Measurements from ENCODE around the gene ZNF407.

ZNF407 gene

DNA sequence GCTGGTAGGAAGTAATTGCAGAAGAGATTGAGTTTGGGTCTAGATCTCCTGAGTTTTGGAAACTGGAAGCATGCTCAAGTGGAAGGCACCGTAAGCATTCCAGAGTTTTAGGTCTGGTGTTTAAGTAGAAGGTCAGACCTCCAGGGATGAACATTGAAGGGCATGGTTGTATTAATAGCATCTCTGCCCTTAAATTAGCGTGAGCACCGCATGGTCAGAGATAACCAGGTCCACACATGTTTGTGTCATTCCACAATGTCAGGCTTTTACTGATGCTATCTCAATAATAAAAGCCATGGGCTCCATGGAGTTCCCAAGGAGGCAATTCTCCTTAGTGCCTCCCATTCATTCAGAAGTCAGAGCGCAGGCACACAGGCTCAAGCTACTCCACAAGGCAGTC lies 28.3 kb upstream of the ZNF407 start:
- TF ChIP-seq, protein P1, sequence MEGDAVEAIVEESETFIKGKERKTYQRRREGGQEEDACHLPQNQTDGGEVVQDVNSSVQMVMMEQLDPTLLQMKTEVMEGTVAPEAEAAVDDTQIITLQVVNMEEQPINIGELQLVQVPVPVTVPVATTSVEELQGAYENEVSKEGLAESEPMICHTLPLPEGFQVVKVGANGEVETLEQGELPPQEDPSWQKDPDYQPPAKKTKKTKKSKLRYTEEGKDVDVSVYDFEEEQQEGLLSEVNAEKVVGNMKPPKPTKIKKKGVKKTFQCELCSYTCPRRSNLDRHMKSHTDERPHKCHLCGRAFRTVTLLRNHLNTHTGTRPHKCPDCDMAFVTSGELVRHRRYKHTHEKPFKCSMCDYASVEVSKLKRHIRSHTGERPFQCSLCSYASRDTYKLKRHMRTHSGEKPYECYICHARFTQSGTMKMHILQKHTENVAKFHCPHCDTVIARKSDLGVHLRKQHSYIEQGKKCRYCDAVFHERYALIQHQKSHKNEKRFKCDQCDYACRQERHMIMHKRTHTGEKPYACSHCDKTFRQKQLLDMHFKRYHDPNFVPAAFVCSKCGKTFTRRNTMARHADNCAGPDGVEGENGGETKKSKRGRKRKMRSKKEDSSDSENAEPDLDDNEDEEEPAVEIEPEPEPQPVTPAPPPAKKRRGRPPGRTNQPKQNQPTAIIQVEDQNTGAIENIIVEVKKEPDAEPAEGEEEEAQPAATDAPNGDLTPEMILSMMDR (IDR thresholded peaks at IDR 0.05; ENCODE audit: low read depth, low read length) = no peak
- no peak for DNase-seq (ENCODE audit: low read depth in 2 of 2)
- H3K4me3 ChIP-seq (replicated peaks in 1 of 2; ENCODE audit: low read depth in 2 of 2, low read length in 2 of 2) = no peak overlapping the region

DNA sequence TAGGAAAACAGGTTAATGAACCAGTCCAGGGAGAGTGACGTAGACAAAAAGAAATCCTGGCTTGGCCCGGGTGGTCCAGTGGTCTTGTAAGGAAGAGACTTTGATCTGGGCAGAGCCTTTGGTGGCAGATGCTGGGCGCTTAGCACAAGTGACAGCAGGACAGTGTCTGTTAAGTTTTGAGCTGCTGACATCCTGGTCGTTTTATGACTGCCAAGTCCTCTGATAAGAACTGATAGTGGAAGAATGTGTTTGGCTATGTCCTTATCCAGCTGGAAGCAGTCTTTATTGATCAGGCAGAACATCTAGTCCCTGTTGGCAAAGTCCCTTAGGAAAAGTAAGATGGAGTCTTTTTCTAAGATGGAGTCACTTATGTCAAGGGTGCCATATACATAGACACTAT lies 27.4 kb upstream of the ZNF407 start:
- TF ChIP-seq, protein P1 (IDR thresholded peaks at IDR 0.05; ENCODE audit: low read depth, low read length) = no peak
- H3K4me3 ChIP-seq (replicated peaks in 1 of 2; ENCODE audit: low read depth in 2 of 2, low read length in 2 of 2) = no peak overlapping the region
- no peak for DNase-seq (ENCODE audit: low read depth in 2 of 2)

DNA sequence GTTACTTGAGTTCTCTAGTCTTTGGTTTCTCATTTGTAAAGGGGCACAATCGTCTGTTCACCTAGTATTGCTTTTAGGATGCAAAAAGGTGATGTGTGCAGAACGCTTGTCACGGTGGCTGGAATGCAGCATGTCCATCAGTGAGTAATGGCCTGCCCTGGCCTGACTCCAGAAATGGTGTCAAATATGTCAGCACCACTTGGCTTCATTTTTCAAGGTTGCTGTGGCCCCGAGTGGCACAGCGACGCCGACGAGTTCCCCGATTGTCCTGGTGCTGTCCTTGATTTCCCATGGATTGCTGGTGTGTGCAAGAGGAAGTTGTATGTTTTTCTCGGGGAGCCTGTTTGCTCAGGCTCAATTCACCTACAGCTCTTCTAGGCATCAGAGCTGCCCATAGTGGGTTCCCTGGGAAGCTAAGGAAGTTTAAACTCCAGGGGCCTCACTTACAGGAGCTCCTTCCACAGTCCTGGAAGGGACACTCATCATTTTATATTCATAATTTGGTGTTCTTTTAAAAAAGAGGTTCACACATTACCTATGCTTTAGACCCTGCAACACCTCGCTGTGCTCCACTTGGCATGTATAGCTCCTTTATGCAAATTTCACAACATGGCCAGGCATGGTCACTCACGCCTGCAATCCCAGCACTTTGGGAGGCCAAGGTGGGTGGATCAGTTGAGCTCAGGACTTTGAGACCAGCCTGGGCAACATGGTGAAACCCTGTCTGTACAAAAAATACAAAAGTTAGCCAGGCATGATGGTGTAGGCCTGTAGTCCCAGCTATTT lies 25.6 kb upstream of the ZNF407 start:
- H3K4me3 ChIP-seq (replicated peaks in 1 of 2; ENCODE audit: low read depth in 2 of 2, low read length in 2 of 2) = no peak overlapping the region
- TF ChIP-seq, protein P1 (IDR thresholded peaks at IDR 0.05; ENCODE audit: low read depth, low read length) = no peak
- DNase-seq (ENCODE audit: low read depth in 2 of 2) = no peak

DNA sequence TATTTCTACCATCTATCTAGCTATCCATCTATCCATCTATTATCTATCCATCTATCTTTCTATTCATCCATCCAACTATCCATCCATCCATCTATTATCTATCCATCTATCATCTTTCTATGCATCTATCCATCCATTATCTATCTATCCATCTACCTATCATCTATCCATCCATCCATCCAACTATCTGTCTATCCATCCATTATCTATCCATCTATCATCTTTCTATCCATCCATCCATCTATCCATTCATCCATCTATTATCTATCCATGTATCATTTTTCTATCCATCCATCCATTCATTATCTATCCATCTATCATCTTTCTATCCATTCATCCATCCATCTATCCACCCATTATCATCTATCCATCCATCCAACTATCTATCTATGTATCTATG lies 24.6 kb upstream of the ZNF407 start:
- TF ChIP-seq, protein P1 (IDR thresholded peaks at IDR 0.05; ENCODE audit: low read depth, low read length) = no peak
- no peak overlapping the region for H3K4me3 ChIP-seq (replicated peaks in 1 of 2; ENCODE audit: low read depth in 2 of 2, low read length in 2 of 2)
- DNase-seq (ENCODE audit: low read depth in 2 of 2) = no peak

DNA sequence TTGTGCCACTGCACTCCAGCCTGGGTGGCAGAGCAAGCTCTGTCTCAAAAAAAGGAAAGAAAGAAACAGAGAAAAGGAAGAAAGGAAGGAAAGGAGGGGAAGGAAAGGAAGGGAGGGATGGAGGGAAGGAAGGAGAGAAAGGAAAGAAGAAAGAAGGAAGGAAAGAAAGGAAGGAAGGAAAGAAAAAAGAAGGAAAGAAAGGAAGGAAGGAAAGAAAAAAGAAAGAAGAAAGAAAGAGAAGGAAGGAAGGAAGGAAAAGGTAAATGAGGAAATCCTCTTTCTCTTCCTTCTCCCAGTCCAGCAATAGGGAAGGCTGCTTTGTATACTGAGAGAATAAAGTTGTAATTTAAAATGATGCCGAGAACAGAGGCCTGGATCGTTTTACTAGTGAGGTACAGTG lies 22.8 kb upstream of the ZNF407 start:
- no peak for DNase-seq (ENCODE audit: low read depth in 2 of 2)
- TF ChIP-seq, protein P1 (IDR thresholded peaks at IDR 0.05; ENCODE audit: low read depth, low read length) = no peak
- no peak overlapping the region for H3K4me3 ChIP-seq (replicated peaks in 1 of 2; ENCODE audit: low read depth in 2 of 2, low read length in 2 of 2)

DNA sequence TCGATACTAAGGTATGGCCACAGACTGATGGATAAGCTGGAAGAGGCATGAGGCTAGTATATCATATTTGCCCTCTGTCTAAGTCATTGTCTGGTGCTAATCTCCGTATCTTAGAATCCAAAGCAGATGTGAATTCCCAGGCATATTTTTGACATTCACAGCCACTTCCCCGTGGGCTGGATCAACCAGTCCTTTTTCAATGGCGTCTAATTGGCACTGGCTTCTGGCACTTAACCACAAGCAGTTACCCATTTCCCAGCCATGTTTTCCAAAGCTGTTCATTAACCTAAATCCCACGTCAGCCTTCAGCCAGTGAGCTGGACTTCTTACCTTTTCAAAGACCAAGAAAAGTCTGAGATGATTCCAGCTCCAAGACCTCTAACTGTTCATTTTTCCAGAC lies 20.7 kb upstream of the ZNF407 start:
- TF ChIP-seq, protein P1 (IDR thresholded peaks at IDR 0.05; ENCODE audit: low read depth, low read length) = no peak
- H3K4me3 ChIP-seq (replicated peaks in 1 of 2; ENCODE audit: low read depth in 2 of 2, low read length in 2 of 2) = no peak overlapping the region
- DNase-seq (ENCODE audit: low read depth in 2 of 2) = no peak
